Measurements from ENCODE around the gene SAG.

SAG gene

DNA sequence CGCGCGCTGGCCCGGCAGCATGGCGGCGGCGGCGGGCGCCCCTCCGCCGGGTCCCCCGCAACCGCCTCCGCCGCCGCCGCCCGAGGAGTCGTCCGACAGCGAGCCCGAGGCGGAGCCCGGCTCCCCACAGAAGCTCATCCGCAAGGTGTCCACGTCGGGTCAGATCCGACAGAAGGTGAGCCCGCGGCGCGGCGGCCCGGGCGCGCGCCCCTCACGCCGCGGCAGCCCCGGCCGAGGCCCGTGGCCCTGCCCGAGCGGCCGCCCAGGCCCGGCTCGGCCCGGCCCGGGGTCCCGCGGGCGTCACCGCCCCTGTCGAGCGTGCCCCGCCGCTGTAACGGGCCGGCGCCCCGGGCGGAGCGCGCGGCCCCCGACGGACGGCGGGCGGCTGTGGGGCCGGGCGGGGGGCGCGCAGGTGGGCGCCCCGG, 46.9 kb downstream of the SAG start:
- TF ChIP-seq, protein P1, sequence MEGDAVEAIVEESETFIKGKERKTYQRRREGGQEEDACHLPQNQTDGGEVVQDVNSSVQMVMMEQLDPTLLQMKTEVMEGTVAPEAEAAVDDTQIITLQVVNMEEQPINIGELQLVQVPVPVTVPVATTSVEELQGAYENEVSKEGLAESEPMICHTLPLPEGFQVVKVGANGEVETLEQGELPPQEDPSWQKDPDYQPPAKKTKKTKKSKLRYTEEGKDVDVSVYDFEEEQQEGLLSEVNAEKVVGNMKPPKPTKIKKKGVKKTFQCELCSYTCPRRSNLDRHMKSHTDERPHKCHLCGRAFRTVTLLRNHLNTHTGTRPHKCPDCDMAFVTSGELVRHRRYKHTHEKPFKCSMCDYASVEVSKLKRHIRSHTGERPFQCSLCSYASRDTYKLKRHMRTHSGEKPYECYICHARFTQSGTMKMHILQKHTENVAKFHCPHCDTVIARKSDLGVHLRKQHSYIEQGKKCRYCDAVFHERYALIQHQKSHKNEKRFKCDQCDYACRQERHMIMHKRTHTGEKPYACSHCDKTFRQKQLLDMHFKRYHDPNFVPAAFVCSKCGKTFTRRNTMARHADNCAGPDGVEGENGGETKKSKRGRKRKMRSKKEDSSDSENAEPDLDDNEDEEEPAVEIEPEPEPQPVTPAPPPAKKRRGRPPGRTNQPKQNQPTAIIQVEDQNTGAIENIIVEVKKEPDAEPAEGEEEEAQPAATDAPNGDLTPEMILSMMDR (IDR thresholded peaks at IDR 0.05), result no peak
- no peak for TF ChIP-seq ZFX (IDR thresholded peaks at IDR 0.05; ENCODE audit: borderline replicate concordance)
- peak overlapping the region; percentile 60 for H3K27ac ChIP-seq

DNA sequence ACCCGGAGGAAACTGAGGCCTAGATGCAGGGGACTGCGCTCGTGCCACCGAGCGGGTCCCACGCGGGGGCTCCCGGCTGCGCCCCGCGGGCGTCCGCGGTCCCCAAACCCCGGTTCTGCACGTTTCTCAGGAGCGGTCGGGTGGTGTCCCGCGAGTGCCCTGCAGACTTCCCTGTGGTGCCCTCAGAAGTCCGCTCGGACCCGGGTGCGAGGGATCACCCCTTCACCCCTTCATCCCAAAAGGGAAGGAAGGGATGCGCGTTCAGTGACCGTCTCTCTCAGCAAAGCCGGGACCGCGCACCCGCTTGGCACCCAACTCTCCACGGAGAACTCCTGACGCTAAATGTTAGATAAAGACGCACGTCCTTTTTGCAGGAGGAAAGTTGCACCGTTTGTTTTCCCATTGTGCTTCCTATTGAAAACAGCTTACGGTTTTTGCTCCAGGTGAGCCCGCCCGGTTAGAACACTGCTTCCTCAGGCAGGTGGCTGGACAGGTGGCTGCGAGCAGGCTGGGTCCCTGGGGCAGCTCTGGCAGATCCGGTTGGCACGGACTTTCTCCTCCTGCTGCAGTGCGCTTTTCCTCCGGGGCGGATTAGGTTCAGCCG, 47.5 kb downstream of the SAG start:
- no peak for TF ChIP-seq ZFX (IDR thresholded peaks at IDR 0.05; ENCODE audit: borderline replicate concordance)
- TF ChIP-seq, protein P1 (IDR thresholded peaks at IDR 0.05), result no peak
- peak overlapping the region; percentile 60 for H3K27ac ChIP-seq

DNA sequence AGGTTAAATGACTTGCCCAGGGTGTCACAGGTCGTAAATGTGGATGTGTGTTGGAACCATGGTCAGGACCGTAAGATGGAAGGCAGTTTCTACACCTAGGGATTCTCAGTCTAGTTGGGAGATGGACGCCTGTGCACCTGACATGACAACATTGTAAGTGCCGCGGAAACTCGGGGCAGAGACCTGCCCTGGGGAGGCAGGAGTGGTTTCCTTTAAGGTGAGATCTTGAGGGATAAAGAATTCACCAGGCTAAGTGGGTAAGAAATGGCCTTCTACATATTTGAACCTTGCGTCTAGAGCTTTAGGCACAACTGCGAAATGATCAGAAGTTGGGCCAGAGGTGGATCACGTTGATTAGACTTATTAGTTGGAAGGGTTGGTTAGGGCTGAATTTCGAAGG, 48.3 kb downstream of the SAG start:
- peak overlapping the region; percentile 60 for H3K27ac ChIP-seq
- TF ChIP-seq ZFX (IDR thresholded peaks at IDR 0.05; ENCODE audit: borderline replicate concordance), result no peak
- TF ChIP-seq, protein P1 (IDR thresholded peaks at IDR 0.05), result no peak

DNA sequence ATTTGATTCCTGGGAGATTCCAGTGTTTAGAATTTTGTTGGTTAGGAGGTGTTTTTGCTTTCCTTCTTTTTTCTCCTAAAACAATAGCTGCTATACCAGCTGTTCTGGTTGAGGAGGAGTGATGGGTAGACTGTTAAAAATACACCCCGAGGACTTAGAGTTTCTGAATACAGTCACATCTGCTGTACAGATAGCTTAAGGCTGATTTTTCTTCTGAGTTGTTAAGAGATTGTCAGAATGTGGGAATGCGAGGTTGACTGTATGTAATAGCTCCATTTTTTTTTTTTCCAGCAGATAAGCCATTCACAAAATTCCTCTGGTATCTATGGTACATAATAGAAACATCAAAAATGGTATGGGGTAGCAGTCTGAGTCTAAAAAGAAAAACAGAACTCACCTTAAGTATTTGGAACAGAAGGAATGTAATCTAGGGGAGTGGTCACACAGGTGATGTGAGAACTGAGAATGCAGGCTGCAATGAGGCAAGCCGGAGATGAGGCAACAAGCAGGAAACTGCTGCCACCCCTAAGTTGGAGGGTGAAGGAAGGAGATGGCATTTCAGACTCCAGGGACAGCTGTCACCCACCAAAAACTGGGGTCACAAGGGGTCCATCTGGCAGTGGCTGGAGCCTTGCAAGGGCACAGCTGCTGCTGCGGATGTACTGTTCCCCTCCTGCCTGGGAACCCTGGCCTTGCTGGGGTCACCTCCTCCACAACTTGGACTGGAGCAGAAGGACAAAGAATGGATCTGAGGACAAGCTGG, 49.1 kb downstream of the SAG start:
- no peak overlapping the region for H3K27ac ChIP-seq
- TF ChIP-seq, protein P1 (IDR thresholded peaks at IDR 0.05), result no peak
- TF ChIP-seq ZFX (IDR thresholded peaks at IDR 0.05; ENCODE audit: borderline replicate concordance), result no peak

DNA sequence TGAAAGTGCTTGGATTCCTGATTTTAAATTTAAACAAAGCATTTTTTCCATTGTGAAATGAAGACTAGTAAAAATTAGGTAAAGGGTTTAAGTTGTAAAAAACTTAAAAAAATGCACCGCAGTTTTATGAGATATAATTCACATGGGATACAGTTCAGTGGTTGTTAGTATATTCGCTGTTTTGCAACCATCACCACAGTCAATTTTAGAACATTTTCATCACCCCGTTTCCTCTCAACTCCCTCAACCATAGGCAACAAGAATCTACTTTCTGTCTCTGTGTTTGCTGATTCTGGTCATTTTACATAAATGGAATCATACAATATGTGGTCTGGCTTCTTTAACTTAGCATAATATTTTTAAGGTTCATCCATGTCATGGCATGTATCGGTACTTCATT, 50.7 kb downstream of the SAG start:
- no peak overlapping the region for H3K27ac ChIP-seq
- TF ChIP-seq, protein P1 (IDR thresholded peaks at IDR 0.05), result no peak
- TF ChIP-seq ZFX (IDR thresholded peaks at IDR 0.05; ENCODE audit: borderline replicate concordance), result no peak

DNA sequence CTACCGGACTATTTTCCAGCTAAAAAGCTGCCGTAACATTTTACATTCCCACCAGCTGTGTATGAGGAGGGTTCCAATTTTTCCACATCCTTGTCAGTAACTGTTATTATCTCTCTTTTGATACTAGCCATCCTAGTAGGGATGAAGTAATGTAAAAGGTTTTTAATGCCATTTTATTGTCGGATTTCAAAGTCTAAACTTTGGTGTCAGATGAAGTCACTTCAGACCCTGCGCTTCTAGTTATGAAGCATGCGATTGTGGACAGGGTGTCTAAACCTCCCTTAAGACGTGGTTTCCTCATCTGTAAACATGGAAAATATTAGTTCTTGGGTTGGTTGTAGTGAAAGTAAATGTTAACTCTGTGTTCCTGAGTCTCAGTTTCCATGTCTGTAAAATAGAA, 51.3 kb downstream of the SAG start:
- no peak overlapping the region for H3K27ac ChIP-seq
- TF ChIP-seq ZFX (IDR thresholded peaks at IDR 0.05; ENCODE audit: borderline replicate concordance), result no peak
- TF ChIP-seq, protein P1 (IDR thresholded peaks at IDR 0.05), result no peak

DNA sequence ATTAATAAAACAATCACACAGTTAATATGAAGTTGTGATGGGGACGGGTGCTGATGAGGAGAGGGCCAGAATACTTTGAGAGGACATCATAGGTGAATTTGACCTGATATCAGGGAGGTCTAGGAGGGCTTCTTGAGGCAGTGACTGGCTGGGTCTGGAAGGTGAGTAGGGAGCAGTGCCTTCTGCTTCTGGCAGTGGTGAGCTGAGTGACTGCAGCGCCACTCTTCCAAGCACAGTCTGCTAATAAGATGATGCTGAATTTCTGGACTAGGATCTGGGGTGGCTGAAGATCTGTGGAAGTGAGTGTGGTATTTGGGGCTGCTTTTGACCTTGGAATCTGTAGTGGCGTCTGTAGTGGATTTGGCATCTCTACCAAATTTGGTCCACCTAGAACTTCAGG, 52.2 kb downstream of the SAG start:
- no peak overlapping the region for H3K27ac ChIP-seq
- TF ChIP-seq, protein P1 (IDR thresholded peaks at IDR 0.05), result no peak
- TF ChIP-seq ZFX (IDR thresholded peaks at IDR 0.05; ENCODE audit: borderline replicate concordance), result no peak

Measured in 22Rv1 (cell line).